Forelimb muscle (tissue), 1 donor: ENCODE data around the gene CDK5RAP1. TPM values are rescaled to one million over a fixed set of nuclear protein-coding genes. Genes with fewer than 3 reads are reported as not detected.

Experiments used
- DNase-seq: peaks from one replicate; pipeline ENCODE4 v3.0.0-alpha.2; 2013; ENCODE audit warnings: low read depth
- polyA plus RNA-seq: library from polyadenylated mRNA; unstranded; fragments of 120-200 nt; gene quantifications from one replicate; pipeline ENCODE4 v1.2.1, GENCODE V29; 2013; ENCODE audit not compliant: insufficient read length

Gene CDK5RAP1
- polyA plus RNA-seq, 1 donor, result 23.0 TPM

- no peak for DNase-seq
These were observed 13.1 kb downstream of the CDK5RAP1 start for GRCh38 chr20:33388268-33388667.

- no peak for DNase-seq
These were observed 14.1 kb downstream of the CDK5RAP1 start for GRCh38 chr20:33387177-33387576.

GRCh38 chr20:33386673-33387072 is 14.6 kb downstream of the CDK5RAP1 start:
- no peak for DNase-seq

GRCh38 chr20:33377366-33377765 is 24.0 kb downstream of the CDK5RAP1 start:
- no peak for DNase-seq

GRCh38 chr20:33373735-33374605 is 27.3 kb downstream of the CDK5RAP1 start:
- no peak for DNase-seq

- no peak for DNase-seq
These were observed 28.3 kb downstream of the CDK5RAP1 start for GRCh38 chr20:33372993-33373441.

- DNase-seq, result no peak
These were observed 31.0 kb downstream of the CDK5RAP1 start for GRCh38 chr20:33370291-33370690.

GRCh38 chr20:33362898-33363297 is 38.4 kb downstream of the CDK5RAP1 start:
- no peak for DNase-seq

GRCh38 chr20:33359399-33360261 is 41.7 kb downstream of the CDK5RAP1 start:
- no peak for DNase-seq

GRCh38 chr20:33353013-33353402 is 48.3 kb downstream of the CDK5RAP1 start:
- no peak for DNase-seq

GRCh38 chr20:33352258-33353012 is 48.9 kb downstream of the CDK5RAP1 start:
- DNase-seq, result no peak

- DNase-seq, result no peak
These were observed 49.6 kb downstream of the CDK5RAP1 start for GRCh38 chr20:33351696-33352095.

GRCh38 chr20:33349493-33349892 is 51.8 kb downstream of the CDK5RAP1 start:
- no peak for DNase-seq

- no peak for DNase-seq
These were observed 53.0 kb downstream of the CDK5RAP1 start for GRCh38 chr20:33348136-33348937.

- no peak for DNase-seq
These were observed 56.0 kb downstream of the CDK5RAP1 start for GRCh38 chr20:33345342-33345741.

- no peak for DNase-seq
These were observed 57.8 kb downstream of the CDK5RAP1 start for GRCh38 chr20:33343521-33343920.

- no peak for DNase-seq
These were observed 61.7 kb downstream of the CDK5RAP1 start for GRCh38 chr20:33339515-33340058.

GRCh38 chr20:33338467-33339258 is 62.7 kb downstream of the CDK5RAP1 start:
- DNase-seq, result no peak

GRCh38 chr20:33337531-33338165 is 63.7 kb downstream of the CDK5RAP1 start:
- no peak for DNase-seq
